DND-41 (cell line): ENCODE measurements around the gene KLHL14.

ENCODE experiments used
- EZH2 ChIP-seq: IDR thresholded peaks from 3 replicates; pipeline ENCODE4 v1.6.1; 2012; ENCODE audit warnings: borderline replicate concordance, low read depth, mild to moderate bottlenecking, moderate library complexity, low read length, inconsistent platforms; ENCODE audit not compliant: severe bottlenecking
- TF ChIP-seq, protein P1 (sequence below): IDR thresholded peaks from 2 replicates; pipeline ENCODE4 v1.5.1; 2012; ENCODE audit warnings: borderline replicate concordance, low read length, moderate library complexity, mild to moderate bottlenecking; ENCODE audit not compliant: poor library complexity, severe bottlenecking; ENCODE audit errors: extremely low read depth

DNA sequence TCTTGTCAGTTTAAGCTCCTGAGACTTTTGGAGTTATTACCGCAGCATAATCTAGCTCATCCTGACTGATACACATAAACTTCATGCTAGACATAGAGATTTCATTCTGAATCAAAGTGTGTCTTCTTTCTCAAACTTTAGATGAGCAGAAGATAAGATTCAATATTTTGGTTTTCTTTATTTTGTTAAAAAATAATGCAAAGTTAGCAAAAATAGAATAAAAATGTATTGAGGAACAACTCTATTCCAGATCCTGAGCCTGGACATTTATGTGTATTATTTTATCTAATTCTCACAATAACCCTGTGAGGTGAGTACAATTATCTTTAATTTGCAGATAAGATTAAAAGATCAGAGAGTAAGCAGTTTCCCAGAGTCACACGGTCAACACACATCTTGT, 38.4 kb downstream of the KLHL14 start:
- TF ChIP-seq, protein P1, sequence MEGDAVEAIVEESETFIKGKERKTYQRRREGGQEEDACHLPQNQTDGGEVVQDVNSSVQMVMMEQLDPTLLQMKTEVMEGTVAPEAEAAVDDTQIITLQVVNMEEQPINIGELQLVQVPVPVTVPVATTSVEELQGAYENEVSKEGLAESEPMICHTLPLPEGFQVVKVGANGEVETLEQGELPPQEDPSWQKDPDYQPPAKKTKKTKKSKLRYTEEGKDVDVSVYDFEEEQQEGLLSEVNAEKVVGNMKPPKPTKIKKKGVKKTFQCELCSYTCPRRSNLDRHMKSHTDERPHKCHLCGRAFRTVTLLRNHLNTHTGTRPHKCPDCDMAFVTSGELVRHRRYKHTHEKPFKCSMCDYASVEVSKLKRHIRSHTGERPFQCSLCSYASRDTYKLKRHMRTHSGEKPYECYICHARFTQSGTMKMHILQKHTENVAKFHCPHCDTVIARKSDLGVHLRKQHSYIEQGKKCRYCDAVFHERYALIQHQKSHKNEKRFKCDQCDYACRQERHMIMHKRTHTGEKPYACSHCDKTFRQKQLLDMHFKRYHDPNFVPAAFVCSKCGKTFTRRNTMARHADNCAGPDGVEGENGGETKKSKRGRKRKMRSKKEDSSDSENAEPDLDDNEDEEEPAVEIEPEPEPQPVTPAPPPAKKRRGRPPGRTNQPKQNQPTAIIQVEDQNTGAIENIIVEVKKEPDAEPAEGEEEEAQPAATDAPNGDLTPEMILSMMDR, result no peak
- no peak for TF ChIP-seq EZH2
